Panc1 (cell line): Measurements from ENCODE around the gene JADE2. TPM values are rescaled to one million over a fixed set of nuclear protein-coding genes. Genes with fewer than 3 reads are reported as not detected.

Experiments
- ATAC-seq: fragments of 200-7000 bp; cut with Tn5 transposase; 2 replicates; pipeline ENCODE4 v1.9.1; 2020; ENCODE audit warnings: mild to moderate bottlenecking, moderate library complexity
- BruUV-seq: library from RNA; stranded (reverse); fragments of 400-500 nt; replicated peaks from 2 replicates; lab custom pipeline; 2021; lab: Mats Ljungman, UMichigan
- CTCF ChIA-PET: fragments of 300-600 bp; sonication (Branson Sonifier 250); formaldehyde crosslinking; loops from one replicate; lab custom pipeline; 2022; ENCODE audit warnings: antibody characterized with exemption; lab: Charles Lee
- POLR2A ChIA-PET: fragments of 300-600 bp; sonication (Branson Sonifier 250); formaldehyde crosslinking; loops from one replicate; lab custom pipeline; 2022; ENCODE audit warnings: antibody characterized with exemption; lab: Charles Lee
- DNase-seq: peaks from one replicate; pipeline ENCODE4 v3.0.0-alpha.2; 2010; ENCODE audit warnings: low read depth, low spot score
- H3K27ac ChIP-seq: 2 replicates; pipeline ENCODE4 v1.5.1; 2011; ENCODE audit warnings: mild to moderate bottlenecking, low read length, inconsistent platforms
- H3K27me3 ChIP-seq: fragments of 200-500 bp; sonication (Bioruptor generic); 2 replicates; pipeline ENCODE4 v1.6.0; 2014; ENCODE audit warnings: low read length, inconsistent platforms; ENCODE audit not compliant: control insufficient read depth, insufficient read depth
- H3K36me3 ChIP-seq: fragments of 200-500 bp; sonication (Bioruptor generic); 2 replicates; pipeline ENCODE4 v1.5.1; 2014; ENCODE audit warnings: inconsistent platforms, mild to moderate bottlenecking, low read length, moderate library complexity; ENCODE audit not compliant: control insufficient read depth, insufficient read depth
- H3K4me1 ChIP-seq: 2 replicates; pipeline ENCODE4 v1.5.1; 2011; ENCODE audit warnings: inconsistent platforms, mild to moderate bottlenecking, low read length, moderate library complexity; ENCODE audit not compliant: control insufficient read depth, insufficient read depth
- H3K4me3 ChIP-seq, 2 experiments: 2 replicates each; pipeline ENCODE4 v1.5.1; 2011 to 2012; ENCODE audit warnings: low read depth in 2 of 2, low read length in 2 of 2, mild to moderate bottlenecking in 2 of 2, inconsistent platforms in 1 of 2, moderate library complexity in 1 of 2
- H3K9me3 ChIP-seq: fragments of 200-500 bp; sonication (Bioruptor generic); 2 replicates; pipeline ENCODE4 v1.5.1; 2014; ENCODE audit warnings: low read depth, mild to moderate bottlenecking, inconsistent platforms, low read length, moderate library complexity; ENCODE audit not compliant: control insufficient read depth, insufficient read depth
- CTCF ChIP-seq: fragments of 450-650 bp; IDR thresholded peaks from 2 replicates; pipeline ENCODE4 v1.5.1; 2017; ENCODE audit warnings: mild to moderate bottlenecking
- POLR2AphosphoS5 ChIP-seq: IDR thresholded peaks from 2 replicates; pipeline ENCODE4 v1.6.1; 2012; ENCODE audit warnings: mild to moderate bottlenecking, low read depth, low read length, moderate library complexity
- SIN3A ChIP-seq: IDR thresholded peaks from 2 replicates; pipeline ENCODE4 v1.6.1; 2012; ENCODE audit warnings: low read depth, mild to moderate bottlenecking, low read length, moderate library complexity, borderline replicate concordance; ENCODE audit not compliant: insufficient read depth
- TCF7L2 ChIP-seq: IDR thresholded peaks from 2 replicates; pipeline ENCODE4 v1.6.1; 2011; ENCODE audit warnings: mild to moderate bottlenecking, low read depth, low read length, inconsistent platforms
- in situ Hi-C: cut with HindIII; loops from 2 replicates; pipeline ENCODE4 v1.10.0; 2016; ENCODE audit warnings: low sequenced_read_pairs, low pct_unique_long_range_greater_than_20kb
- intact Hi-C: fragments of 100-400 bp; cut with micrococcal nuclease; formaldehyde crosslinking; loops from one replicate; pipeline ENCODE4 v1.10.0; 2022; ENCODE audit not compliant: unreplicated experiment
- total RNA-seq: library from RNA; stranded (reverse); gene quantifications from one replicate; pipeline ENCODE4 v1.2.1, GENCODE V29; 2021; ENCODE audit not compliant: unreplicated experiment
- TF ChIP-seq, protein P1 (sequence below), 2 experiments: IDR thresholded peaks; 2 replicates each; pipeline ENCODE4 v1.6.1; 2011 to 2012; ENCODE audit warnings: low read depth in 2 of 2, control low read depth in 1 of 2, low read length in 1 of 2, mild to moderate bottlenecking in 1 of 2, moderate library complexity in 1 of 2; ENCODE audit not compliant: insufficient read depth in 1 of 2

The JADE2 gene
- total RNA-seq, 1 experiment from 2014 or later, result 80.0 TPM

GRCh38 chr5:134545070-134545868, 19.8 kb downstream of the JADE2 start:
- ATAC-seq (no peak), DNase-seq (no peak)
- no peaks in the 10 kb centered on the region for H3K27me3 ChIP-seq
- peaks cover 7% of the 10 kb centered on the region for H3K36me3 ChIP-seq
- CTCF ChIA-PET, result no interaction called here
- intact Hi-C loops, result no loop called here
- in situ Hi-C loops, result no loop called here
- no peaks in the 10 kb centered on the region for H3K9me3 ChIP-seq
- POLR2A ChIA-PET, result no interaction called here
- BruUV-seq, result no TSS peak
- peaks cover 19% of the 10 kb centered on the region for H3K4me1 ChIP-seq
- H3K4me3 ChIP-seq, result no peak overlapping the region
- TF ChIP-seq SIN3A (no peak), CTCF (no peak), POLR2AphosphoS5 (no peak), TCF7L2 (no peak)
- TF ChIP-seq, protein P1, sequence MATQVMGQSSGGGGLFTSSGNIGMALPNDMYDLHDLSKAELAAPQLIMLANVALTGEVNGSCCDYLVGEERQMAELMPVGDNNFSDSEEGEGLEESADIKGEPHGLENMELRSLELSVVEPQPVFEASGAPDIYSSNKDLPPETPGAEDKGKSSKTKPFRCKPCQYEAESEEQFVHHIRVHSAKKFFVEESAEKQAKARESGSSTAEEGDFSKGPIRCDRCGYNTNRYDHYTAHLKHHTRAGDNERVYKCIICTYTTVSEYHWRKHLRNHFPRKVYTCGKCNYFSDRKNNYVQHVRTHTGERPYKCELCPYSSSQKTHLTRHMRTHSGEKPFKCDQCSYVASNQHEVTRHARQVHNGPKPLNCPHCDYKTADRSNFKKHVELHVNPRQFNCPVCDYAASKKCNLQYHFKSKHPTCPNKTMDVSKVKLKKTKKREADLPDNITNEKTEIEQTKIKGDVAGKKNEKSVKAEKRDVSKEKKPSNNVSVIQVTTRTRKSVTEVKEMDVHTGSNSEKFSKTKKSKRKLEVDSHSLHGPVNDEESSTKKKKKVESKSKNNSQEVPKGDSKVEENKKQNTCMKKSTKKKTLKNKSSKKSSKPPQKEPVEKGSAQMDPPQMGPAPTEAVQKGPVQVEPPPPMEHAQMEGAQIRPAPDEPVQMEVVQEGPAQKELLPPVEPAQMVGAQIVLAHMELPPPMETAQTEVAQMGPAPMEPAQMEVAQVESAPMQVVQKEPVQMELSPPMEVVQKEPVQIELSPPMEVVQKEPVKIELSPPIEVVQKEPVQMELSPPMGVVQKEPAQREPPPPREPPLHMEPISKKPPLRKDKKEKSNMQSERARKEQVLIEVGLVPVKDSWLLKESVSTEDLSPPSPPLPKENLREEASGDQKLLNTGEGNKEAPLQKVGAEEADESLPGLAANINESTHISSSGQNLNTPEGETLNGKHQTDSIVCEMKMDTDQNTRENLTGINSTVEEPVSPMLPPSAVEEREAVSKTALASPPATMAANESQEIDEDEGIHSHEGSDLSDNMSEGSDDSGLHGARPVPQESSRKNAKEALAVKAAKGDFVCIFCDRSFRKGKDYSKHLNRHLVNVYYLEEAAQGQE (IDR thresholded peaks at IDR 0.05; ENCODE audit: insufficient read depth in 1 of 2, low read depth in 2 of 2, low read length in 1 of 2), result no peak
- H3K27ac ChIP-seq, result no peak overlapping the region

DNA sequence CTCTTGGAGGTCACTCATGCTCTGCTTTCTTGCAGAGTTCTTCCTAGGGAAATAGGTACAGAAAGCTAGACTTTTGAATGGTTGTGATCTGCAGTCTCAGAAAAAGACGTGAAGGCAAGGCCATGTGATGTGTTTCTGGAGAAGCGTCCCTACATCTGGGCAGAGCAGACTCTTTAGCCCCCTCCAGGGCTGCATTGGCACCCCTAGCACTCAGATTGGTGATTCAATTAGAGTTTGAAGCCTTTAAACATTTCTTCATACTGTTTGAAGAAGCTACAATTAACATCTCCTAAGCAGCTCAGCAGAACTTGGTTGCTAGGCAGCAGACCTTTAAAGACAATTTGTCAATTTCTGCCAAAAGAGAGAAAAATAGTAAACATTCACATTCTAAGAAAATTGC, 21.6 kb downstream of the JADE2 start:
- Histone ChIP-seq H3K4me3 (no peak overlapping the region), H3K27me3 (no peaks in the 10 kb centered on the region), H3K27ac (0 out of 2 replicates have a peak overlapping the region, but pooled peaks have one; percentile 19), H3K9me3 (no peaks in the 10 kb centered on the region), H3K4me1 (peaks cover 37% of the 10 kb centered on the region), H3K36me3 (no peaks in the 10 kb centered on the region; the same call in 1 of the 2 replicates)
- TSS peak; percentile 6 for BruUV-seq
- TF ChIP-seq SIN3A (no peak), POLR2AphosphoS5 (no peak), CTCF (no peak)
- TF ChIP-seq, protein P1 (IDR thresholded peaks at IDR 0.05; ENCODE audit: insufficient read depth in 1 of 2, low read depth in 2 of 2, low read length in 1 of 2), result no peak
- ChIA-PET CTCF (no interaction called here), POLR2A (no interaction called here)
- in situ Hi-C loops (no loop called here), intact Hi-C loops (no loop called here)
- no peak for DNase-seq
- no peak for ATAC-seq
